ENCODE data around the gene TLCD4. TPM values are rescaled to one million over a fixed set of nuclear protein-coding genes. Genes with fewer than 3 reads are reported as not detected.
"Not testable (repeated sequence)": the region's sequence is repeated elsewhere in the genome, so short reads cannot be mapped to it uniquely, and the experiment has no call there.

TLCD4 gene, protein sequence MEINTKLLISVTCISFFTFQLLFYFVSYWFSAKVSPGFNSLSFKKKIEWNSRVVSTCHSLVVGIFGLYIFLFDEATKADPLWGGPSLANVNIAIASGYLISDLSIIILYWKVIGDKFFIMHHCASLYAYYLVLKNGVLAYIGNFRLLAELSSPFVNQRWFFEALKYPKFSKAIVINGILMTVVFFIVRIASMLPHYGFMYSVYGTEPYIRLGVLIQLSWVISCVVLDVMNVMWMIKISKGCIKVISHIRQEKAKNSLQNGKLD
- total RNA-seq, result 20.9 TPM

DNA sequence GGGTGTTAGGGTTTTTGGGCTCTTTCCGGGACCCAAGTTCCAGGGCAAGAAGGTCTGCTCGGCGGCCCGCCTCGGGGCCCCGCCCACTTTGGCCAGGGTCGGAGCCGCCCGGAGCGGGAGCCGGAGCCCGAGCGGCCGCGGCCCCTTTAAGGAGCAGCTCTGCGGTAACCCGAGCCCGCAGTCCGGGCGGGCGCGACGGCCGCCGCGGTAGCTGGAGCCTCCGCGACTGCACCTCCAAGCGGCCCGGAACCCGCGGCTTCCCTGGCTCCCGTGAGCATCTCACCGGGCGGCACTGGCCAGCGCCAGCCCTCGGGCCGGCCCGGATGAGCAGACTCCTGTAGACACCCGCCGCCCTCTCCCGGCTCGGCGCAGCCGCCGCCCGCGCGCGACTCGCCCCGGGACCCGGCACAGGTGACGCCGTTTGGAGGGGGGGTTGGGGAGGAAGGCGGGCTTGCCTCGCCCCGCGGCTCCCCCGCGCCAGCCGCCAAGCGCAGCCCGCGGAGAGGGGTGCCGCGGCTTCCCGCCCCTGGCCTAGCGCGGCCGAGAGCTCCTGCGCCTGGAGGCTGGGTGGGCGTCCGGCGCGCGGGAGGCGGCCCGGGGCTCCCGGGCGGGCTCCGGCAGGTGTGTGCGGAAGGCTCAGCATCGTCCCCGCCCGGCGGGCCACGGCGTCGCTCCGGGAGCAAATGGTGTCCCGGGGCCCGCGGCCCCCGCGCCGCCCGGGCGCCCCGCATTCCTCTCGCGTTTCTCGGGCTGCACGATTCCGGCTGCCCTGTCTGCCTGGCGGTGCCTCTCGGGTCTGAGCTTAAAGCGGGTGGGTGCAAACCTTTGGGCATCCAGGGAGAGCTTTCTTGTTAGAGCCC is at the start of gene TLCD4:
Gene TLCD4, plus strand, starts transcription at position 149 of the 860 bp plus-strand sequence. CDS start 26,547 bp downstream, outside the sequence.
- DNase-seq, result peak; percentile 26

DNA sequence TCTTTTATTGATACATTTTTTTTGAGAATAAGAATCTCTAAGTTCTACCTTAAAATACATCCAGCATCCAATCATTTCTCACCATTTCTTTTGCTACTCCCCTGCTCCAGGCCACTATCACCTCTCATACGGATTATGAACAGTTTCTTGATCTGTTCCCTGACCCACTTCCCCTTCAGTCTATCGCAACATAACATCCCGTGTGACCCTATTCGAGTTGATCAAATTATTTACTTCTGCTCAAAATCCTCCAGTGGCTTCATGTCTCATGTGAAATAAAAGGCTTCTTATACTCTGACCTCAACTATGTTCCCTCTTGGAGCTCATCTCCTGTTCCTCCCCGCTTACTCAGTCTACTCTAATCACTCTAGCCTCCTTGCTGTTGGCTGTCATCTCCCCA is 49.6 kb upstream of the TLCD4 start:
- DNase-seq, result no peak

DNA sequence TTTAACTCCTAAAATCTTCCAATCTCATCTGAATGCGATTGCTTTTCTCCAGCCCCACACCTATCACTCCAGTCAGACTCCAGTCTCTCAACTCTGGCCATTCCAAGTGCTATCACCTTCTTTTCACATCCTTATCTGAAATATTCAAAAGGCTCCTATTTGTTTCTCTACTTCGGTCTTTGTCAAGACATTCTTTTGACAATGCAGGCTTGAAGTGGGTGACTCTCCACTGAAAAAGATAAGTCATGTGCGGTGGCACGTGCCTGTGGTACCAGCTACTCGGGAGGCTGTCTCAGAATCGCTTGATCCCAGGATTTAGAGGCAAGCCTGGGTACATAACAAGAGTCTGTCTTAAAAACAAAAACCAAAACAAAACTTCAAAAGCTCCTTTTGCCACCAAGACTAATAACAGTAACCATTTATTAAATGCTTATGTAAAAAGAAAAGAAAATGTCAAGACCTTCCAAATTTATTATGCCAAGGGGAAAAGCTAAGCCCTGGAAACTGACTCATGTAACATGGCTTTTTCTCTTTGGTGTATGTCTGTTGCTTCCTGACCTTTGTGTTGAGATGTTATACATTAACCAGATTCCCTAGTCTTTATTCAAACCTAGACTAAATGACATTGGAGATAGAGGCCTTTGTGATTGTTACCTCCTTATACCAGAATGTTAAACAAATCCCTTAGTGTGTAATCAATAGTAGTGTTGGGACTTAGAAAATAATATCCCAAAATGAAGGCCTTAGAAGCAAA is 48.0 kb upstream of the TLCD4 start:
- no peak for DNase-seq

DNA sequence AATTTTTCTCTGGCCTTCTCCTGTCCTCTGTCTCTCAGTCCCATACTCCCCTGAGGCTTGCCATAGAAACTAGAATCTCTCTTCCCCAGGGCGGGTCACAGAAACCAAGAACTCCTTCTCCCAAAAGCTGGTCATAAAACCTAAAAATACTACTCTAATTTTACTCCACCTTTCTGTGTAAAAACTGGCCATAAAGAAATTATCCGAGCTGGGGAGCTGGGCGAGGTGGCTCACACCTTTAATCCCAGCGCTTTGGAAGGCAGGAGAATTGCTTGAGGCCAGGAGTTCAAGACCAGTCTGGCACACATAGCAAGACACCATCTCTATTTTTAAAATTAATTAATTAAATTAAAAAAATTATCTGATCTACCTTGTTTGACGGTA is 47.5 kb upstream of the TLCD4 start:
- no peak for DNase-seq

DNA sequence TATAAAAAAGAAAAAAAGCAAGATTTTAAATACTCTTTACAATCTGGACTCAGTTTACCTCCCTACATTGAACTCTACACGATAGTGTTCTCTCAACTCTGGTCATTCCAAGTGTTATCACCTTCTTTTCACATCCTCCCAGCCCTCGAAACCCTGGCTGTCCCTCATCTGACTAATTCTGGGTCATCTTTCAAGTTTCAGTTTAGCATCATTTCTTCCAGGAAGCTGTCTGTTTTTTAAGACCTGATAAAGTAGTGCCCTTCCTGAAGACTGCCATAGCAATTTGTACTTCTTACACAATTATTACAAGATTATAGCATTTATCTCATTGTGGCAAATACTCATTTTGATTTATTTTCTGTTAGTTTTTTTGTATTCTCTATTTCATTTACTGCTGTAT is 45.6 kb upstream of the TLCD4 start:
- DNase-seq, result no peak

DNA sequence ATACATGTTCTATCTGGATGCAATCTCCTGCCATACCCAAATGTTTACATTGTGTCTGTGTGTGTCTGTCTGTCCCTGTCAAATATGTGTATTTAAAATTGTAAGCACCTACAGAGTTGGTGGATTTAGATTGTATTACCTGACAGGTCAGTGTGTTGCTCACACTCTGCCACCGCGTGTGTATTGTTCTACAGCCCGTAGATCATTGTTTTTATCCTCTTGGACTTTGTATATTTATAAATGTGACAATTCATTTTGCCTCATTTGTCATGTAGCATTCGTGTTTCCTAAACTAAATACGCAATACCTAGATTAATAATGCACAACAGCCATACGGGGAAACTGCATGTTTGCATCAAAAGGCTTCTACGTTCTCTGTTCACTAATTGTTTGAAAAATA is 45.0 kb upstream of the TLCD4 start:
- DNase-seq, result no peak

DNA sequence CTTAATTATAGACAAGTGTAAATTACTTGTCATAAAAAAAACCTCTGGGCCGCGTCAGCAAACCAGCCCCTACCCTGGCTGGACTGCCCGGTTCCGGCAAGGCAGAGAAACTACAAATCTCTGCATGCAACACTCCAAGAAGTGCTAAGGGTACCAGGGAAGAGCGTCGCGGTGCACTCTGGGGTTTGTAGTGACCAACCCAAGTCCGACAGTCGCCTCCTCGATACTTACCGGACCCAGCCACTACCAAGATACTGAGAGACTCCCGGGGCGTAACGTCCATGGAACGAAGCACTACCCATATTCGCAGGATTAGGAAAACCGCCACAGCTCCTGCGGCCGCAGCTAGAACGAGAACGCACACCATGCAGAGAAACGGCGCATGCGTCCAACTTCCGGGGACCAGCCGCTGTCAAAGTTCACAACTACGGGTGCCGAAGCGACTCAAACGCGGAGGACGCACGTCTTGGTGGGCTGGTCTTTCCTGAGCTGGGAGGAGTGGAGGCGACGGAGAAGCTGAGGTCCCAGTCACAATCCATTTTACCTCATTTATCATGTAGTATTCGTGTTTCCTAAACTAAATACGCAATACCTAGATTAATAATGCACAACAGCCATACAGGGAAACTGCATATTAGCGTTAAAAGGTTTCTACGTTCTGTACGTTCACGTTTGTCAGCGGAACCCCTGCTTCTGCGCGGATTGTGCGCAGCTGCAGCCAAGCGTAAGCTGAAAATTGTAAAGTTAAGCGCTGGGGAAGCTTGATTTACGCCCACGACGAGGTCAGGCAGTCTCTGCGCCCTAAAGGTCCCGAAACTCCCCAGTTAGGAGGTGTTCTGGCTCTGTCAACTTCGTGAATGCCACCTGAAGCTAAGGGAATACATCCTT is 44.4 kb upstream of the TLCD4 start, which contains the start of gene ALG14:
Gene ALG14, minus strand, starts transcription at position 420 of the 888 bp plus-strand sequence. Its CDS starts 53 bp downstream, at position 367.
- peak; percentile 89 for DNase-seq

DNA sequence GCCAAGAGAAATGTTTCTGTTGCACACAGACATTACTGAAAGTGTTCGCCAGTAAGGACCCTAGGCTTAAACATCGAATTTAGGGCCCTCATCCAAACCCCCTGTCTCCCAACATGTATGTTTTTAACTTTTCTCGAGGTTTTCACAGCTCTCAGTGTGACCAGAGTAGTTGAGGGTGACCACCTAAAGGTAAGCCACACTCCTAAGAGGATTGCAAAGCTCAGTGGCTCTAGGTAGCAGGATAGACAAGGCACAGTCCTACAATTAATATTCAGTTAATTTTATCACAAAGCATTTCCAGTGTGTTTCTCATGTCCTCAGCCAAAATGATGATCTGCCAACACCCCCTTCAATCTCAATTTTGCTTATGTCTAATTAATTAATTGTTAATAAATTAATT is 43.7 kb upstream of the TLCD4 start:
- no peak for DNase-seq

DNA sequence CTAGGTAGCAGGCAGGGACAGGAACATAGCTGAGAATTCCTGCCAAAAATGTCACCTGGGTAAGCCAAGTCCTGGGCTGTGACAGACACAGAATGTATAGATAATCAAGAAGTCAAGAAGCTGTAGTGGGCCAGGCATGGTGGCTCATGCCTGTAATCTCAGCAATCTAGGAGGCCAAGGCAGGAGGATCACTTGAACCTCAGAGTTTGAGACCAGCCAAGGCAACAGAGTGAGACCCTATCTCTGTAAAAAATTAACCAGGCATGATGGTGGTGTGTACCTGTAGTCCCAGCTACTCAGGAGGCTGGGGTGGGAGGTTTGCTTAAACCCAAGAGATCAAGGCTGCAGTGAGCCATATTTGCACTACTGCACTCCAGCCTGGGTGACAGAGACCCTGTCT is 41.1 kb upstream of the TLCD4 start:
- no peak for DNase-seq

DNA sequence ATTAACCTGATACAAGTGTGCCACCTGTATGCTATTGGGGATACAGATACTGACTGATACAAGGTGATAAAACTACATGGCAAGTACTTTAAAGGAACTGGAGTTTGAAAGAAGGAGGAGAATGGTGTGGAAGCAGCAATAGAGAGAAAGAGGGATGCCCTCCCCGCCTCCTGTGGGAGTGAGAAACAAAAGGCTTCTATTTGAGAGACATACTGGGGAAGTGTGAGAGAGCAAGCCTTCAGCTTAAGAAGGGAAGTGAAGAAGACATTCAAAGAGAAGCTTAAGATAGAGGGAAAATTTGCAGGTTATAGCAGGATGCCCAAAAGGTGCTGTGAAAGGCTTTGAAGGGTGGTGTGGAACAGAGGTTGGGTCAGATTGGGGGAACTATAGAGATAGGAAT is 36.7 kb upstream of the TLCD4 start:
- no peak for DNase-seq

DNA sequence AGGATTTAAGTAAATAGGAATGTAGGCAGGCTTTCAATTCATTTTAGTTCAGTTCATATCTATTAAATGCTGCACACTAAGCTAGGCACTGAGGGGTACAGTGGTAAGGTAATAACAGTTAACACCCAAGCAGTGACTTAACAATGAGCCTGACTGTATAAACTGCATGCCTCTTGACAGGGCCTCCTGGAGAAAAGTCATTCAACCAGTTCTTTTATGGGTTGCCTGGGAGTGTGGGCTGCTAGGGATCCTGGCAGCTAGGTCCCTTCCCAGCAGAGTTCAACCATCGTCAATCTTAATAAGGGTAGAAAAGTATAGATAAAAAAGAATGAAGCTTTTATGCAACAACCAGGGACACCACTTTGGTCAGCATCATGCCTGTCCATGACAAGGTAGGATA is 36.3 kb upstream of the TLCD4 start:
- DNase-seq, result no peak

DNA sequence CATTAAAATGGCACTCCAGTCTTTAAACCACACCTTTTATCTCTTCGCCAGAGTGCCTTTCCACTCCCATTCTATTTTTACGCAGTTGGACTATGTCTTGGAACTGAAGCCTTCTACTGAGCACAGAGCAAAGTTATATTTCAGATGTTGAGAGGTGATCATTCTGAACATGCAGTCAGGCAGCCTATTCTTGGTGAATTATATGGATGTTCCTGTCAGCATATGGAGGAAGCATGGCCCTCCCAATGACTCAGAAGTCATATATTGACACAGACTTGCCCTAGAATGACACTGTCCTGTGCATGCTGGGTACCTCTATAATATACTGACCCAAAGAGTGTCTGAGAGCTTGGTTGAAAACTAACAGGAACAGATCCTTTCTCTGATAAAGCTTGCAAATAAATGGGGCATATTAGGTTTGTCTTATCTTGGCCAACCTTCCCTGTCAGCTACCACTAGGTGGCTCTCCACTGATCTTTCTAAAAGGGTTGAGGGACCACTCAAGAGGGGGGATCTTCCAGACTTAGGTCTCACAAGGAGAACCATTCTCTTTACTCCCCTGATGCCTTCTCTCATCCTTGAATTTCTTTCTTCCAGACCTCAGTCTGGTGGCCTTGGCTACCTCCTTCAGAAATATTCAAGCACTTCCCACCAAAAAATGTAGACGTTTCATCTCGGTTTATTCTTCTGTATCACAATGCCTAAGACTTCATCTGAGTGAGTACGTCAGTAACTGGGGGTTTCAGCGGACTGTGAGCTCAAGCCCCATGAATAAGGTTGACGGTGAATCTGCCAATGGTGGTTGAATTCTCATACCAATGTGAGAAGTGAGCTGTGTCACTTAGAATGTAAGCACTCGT is 32.6 kb upstream of the TLCD4 start:
- no peak for DNase-seq

DNA sequence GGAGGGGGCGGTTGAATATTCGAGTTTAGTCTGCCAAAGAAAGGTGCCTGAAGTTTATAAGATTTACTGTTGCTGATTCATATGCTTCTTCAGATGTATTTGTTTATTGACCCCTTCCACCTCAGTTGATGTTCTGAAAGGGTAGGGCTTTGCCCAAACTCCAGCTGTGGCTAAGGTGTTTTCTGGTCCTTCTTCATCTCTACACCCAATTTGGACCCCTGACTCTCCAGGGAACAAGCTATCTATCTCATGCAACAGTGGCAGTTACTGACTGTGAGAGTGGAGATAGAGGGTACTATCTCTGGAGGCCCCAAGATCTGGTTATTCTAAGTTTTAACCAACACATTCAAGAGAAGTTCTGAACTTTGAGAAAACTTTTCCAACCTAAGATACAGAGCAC is 31.8 kb upstream of the TLCD4 start:
- no peak for DNase-seq

DNA sequence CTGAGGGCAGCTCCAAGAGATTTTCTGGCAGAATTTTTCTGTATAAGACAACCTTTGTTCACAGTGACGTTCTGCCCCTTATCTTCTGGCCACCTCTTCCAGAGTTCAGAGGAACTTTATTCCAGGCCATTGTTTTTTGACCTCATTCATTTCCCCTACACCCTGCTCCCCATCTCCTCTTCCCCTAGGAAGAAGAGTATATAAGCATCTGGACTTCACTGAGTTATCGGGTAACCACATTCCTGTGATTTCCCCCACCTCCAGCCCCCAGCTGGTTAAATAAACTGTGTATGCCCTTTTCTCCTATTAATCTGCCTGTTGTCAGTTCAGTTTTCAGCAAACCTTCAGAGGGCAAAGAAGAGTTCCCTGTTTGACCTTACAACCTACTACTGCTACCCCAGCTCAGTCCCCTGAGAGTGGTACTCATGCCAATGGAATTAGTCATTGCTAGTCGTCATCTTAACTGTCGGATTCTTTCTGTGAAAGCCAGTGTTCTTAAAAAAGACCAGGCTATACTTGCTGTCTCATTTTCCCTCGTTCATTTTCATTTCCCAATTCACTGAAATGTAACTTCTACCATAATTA is 30.1 kb upstream of the TLCD4 start:
- no peak for DNase-seq

DNA sequence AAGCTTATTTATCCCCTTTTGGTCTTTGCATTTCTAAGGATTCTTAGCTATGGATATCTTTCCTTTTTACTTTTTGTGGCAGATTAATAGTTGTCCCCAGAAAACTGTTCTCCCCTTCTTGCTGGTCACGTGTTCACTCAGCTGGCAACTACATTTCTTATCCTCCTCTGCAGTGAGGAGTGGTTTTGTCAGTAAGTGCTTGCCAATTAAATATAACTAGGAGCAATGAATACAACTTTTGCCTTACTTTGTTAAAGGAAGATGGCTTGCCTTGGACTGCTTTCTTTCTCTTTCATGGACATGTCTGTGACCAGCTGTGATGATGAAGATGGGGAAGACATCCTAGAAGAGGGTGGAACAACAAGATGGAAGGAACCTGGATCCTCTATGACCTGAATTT is 28.9 kb upstream of the TLCD4 start:
- no peak for DNase-seq

DNA sequence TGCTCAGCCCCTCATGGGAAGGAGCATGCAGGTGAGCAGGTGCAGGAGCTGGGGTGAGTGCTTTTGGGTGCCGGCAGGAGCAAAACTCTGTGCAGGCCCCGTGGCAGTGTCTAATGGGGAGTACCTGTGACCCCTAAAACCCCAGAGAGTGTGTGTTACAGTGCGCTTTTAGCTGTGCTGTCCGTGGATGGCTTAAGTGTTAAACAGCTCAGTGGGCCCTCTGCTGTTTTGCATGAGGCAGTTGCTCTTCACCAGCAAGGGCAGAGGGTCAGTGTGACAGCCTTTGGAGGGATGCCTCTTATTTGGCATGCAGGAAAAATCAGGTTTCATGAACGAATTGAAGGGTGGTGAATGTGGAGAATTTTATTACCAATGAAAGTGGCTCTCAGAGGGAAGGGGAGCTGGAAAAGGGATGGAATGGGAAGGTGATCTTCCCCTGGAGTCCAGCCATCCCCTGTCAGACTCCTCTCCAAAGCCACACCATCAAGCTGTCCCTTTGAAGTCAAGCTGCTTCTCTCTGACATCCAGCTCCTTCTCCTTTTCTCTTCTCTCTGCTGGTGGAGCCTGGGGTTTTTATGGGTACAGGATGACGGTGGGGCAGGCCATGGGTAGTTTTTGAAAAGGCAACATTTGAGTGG is 27.4 kb upstream of the TLCD4 start:
- DNase-seq, result no peak

DNA sequence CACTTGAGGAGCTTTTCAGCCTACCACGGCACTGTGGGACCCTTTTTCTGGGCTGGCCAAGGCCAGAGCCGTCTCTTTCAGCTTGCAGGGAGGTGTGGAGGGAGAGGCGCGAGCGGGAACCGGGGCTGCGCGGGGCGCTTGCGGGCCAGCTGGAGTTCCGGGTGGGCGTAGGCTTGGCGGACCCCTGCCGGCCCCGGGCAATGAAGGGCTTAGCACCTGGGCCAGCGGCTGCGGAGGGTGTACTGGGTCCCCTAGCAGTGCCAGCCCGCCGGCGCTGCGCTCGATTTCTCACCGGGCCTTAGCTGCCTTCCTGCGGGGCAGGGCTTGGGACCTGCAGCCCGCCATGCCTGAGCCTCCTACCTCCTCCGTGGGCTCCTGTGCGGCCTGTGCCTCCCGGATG is 25.9 kb upstream of the TLCD4 start:
- not testable (repeated sequence) for DNase-seq

DNA sequence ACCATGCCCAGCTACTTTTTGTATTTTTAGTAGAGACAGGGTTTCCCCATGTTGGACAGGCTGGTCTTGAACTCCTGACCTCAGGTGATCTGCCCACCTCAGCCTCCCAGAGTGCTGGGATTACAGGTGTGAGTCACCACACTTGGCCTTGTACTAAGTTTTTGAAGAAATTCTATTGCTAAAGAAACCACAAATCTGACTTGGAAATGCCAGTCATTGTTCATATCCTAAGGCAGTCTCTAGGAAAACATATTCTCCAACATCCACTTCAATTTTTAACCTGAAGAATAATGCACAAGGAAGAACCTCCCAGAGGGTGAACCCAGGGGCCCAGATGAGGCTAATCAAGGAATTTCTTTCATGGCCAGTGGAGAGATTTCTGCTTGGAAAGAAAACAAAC is 24.3 kb upstream of the TLCD4 start:
- not testable (repeated sequence) for DNase-seq

DNA sequence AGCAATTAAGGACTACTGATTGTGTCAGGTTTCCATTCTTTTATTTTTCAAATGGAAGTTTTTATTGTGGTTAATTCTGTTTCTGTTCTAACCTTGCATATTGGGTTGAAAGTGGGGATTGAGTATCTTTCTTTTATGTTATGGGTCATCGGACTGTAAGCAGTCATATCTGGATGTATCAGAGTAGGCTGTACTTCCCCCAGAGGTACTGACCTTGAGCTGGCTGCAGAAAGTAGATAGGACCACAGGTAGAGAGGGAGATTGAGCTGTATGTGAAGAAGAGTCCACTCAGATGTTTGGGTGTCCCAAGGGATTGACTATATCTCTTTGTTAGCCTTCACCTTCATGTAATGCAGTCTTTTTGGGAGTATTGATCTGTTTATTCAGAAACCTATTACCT is 23.9 kb upstream of the TLCD4 start:
- DNase-seq, result no peak

DNA sequence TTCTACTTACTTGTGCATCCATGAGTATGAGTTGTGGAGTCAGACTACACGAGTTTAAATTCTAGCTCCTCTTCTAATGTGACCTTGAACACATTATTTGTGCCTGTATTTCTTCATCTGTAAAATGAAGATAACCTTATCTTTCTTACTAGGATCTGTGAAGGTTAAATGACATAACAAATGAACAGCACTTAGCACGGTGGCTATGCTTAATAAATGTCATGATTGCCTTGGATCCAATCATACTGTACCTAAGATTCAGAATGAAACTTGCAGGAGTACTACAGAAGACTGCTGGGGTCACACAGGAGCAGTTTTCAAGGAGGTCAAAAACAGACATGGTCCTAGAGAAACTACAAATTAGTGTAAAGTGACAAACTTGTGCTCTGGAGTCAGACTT is 22.2 kb upstream of the TLCD4 start:
- no peak for DNase-seq
